DOHH2 (cell line): Measurements from ENCODE around the gene AHNAK.

Source experiments
- H3F3A ChIP-seq: fragments of 200-600 bp; sonication (generic), shearing (Covaris generic); 2 replicates; pipeline ENCODE4 v1.6.0; 2016; ENCODE audit warnings: antibody characterized with exemption, mild to moderate bottlenecking; ENCODE audit not compliant: control insufficient read depth, insufficient read depth
- H3K27ac ChIP-seq: fragments of 200-600 bp; sonication (generic); 2 replicates; pipeline ENCODE4 v1.5.1; 2014; ENCODE audit warnings: low read depth, mild to moderate bottlenecking, low read length, moderate library complexity
- H3K27me3 ChIP-seq: fragments of 200-600 bp; sonication (generic); 2 replicates; pipeline ENCODE4 v1.6.1; 2014; ENCODE audit warnings: mild to moderate bottlenecking, low read length, mixed read lengths; ENCODE audit not compliant: control insufficient read depth
- H3K36me3 ChIP-seq: fragments of 200-600 bp; sonication (generic); 2 replicates; pipeline ENCODE4 v1.6.1; 2014; ENCODE audit warnings: mild to moderate bottlenecking, low read length, moderate library complexity, mixed read lengths; ENCODE audit not compliant: control insufficient read depth
- H3K4me1 ChIP-seq: fragments of 200-600 bp; sonication (generic); 2 replicates; pipeline ENCODE4 v1.6.1; 2014; ENCODE audit warnings: mild to moderate bottlenecking, low read length, mixed read lengths; ENCODE audit not compliant: control insufficient read depth
- H3K4me2 ChIP-seq: fragments of 200-600 bp; sonication (generic); 2 replicates; pipeline ENCODE4 v1.6.0; 2014; ENCODE audit warnings: mild to moderate bottlenecking, low read length, moderate library complexity
- H3K4me3 ChIP-seq: fragments of 200-600 bp; sonication (generic); 2 replicates; pipeline ENCODE4 v1.5.1; 2014; ENCODE audit warnings: mild to moderate bottlenecking, low read length, mixed read lengths
- H3K79me2 ChIP-seq: fragments of 200-600 bp; sonication (generic); 2 replicates; pipeline ENCODE4 v1.6.1; 2014; ENCODE audit warnings: mild to moderate bottlenecking, low read length, mixed read lengths; ENCODE audit not compliant: control insufficient read depth
- H3K9me2 ChIP-seq: fragments of 200-600 bp; sonication (generic); replicated peaks from 2 replicates; pipeline ENCODE4 v1.6.1; 2014; ENCODE audit warnings: mild to moderate bottlenecking, low read length, mixed read lengths; ENCODE audit not compliant: control insufficient read depth
- H3K9me3 ChIP-seq: fragments of 200-600 bp; sonication (generic); 2 replicates; pipeline ENCODE4 v1.6.1; 2014; ENCODE audit warnings: antibody characterized with exemption, low read length, mixed read lengths; ENCODE audit not compliant: control insufficient read depth, insufficient read depth
- H4K20me1 ChIP-seq: fragments of 200-600 bp; sonication (generic); 2 replicates; pipeline ENCODE4 v1.6.0; 2014; ENCODE audit warnings: low read depth, mild to moderate bottlenecking, antibody characterized with exemption, low read length, moderate library complexity; ENCODE audit not compliant: control insufficient read depth, insufficient read depth
- EZH2phosphoT487 ChIP-seq: fragments of 200-600 bp; sonication (generic); IDR thresholded peaks from 2 replicates; pipeline ENCODE4 v1.6.1; 2017; ENCODE audit warnings: borderline replicate concordance, mild to moderate bottlenecking, antibody characterized with exemption, low read length, moderate library complexity, mixed read lengths
- TF ChIP-seq, protein P1 (sequence below): fragments of 200-600 bp; sonication (generic); IDR thresholded peaks from one replicate; pipeline ENCODE4 v1.5.1; 2014; ENCODE audit warnings: antibody characterized with exemption, mild to moderate bottlenecking, low read depth, low read length; ENCODE audit not compliant: poor library complexity, severe bottlenecking

AHNAK gene

DNA sequence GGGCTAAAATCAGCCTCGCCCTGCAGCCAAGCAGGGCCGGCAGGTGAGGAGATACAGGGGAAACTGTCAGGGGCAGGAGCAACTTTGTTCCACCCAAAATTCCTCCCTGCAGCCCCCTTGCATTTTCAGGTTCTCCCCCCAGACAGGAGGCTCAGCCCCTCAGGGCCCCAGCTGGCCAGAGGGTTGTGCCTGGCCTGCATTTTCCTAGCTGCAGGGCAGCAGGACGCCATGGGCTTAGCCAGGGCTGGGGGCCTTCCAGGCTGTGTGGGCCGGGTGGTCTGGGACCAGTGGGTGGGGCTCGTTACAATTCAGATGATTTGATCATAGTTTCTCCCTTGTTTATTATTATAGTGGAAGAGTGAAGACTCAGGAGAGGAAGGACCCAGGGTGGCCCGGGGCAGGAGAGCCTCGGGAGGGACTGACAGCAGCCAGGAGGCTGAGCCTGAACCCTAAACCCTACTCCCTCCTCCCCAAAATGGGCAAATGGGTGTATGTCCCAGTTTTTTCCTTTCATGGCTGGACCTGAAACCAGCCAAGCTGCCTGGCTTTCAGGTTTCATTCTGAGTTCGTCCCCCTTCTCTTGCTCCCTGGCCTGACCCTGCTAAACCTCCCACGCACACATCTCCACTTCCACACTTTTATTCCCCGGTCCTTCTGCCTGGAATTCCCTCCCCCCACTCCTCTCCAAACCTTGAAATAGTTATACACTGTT, 40.0 kb downstream of the AHNAK start:
- no peaks in the 10 kb centered on the region for H3K36me3 ChIP-seq
- no peak overlapping the region for H3K4me2 ChIP-seq
- no peaks in the 10 kb centered on the region for H4K20me1 ChIP-seq
- H3K4me1 ChIP-seq: no peaks in the 10 kb centered on the region
- peaks cover 11% of the 10 kb centered on the region for H3K27me3 ChIP-seq
- no peaks in the 10 kb centered on the region for H3F3A ChIP-seq
- no peaks in the 10 kb centered on the region for H3K9me2 ChIP-seq
- no peak for TF ChIP-seq EZH2phosphoT487
- TF ChIP-seq, protein P1, sequence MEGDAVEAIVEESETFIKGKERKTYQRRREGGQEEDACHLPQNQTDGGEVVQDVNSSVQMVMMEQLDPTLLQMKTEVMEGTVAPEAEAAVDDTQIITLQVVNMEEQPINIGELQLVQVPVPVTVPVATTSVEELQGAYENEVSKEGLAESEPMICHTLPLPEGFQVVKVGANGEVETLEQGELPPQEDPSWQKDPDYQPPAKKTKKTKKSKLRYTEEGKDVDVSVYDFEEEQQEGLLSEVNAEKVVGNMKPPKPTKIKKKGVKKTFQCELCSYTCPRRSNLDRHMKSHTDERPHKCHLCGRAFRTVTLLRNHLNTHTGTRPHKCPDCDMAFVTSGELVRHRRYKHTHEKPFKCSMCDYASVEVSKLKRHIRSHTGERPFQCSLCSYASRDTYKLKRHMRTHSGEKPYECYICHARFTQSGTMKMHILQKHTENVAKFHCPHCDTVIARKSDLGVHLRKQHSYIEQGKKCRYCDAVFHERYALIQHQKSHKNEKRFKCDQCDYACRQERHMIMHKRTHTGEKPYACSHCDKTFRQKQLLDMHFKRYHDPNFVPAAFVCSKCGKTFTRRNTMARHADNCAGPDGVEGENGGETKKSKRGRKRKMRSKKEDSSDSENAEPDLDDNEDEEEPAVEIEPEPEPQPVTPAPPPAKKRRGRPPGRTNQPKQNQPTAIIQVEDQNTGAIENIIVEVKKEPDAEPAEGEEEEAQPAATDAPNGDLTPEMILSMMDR: no peak
- no peak overlapping the region for H3K27ac ChIP-seq
- no peak overlapping the region for H3K4me3 ChIP-seq
- H3K9me3 ChIP-seq: no peaks in the 10 kb centered on the region
- H3K79me2 ChIP-seq: no peaks in the 10 kb centered on the region

DNA sequence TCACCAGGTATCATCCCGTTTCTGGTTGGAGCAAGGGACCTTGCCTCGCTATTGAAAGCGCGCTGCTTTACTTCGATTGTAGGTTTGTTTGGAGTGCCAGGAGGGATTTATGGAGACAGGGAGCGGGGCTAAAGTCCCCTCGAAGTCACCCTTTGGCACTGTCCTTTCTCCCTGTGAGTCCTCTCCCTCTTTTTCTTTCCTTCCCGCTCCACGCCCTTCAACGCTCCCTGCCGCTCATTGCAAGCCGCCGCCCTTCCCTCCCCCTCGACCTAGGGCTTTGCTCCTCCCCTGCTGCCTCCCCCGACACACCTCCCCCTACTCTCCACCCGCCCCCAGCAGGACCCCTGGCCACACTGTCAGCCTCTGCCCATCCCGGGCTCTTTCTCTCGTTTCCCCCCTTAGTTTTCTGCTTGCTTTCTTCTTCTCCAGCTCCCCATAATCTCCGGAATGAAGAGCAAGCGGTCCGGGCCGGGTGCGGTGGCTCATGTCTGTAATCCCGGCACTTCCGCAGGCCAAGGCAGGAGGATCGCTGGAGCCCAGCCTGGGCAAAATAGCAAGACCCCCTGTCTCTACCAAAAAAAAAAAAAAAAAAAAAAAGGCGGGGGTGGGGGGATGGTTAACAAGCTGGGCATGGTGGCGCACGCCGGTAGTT, 41.0 kb downstream of the AHNAK start:
- H3K4me1 ChIP-seq: no peaks in the 10 kb centered on the region
- H3K36me3 ChIP-seq: no peaks in the 10 kb centered on the region
- H3K27me3 ChIP-seq: peaks cover 13% of the 10 kb centered on the region
- H3K4me3 ChIP-seq: no peak overlapping the region
- no peaks in the 10 kb centered on the region for H3K9me3 ChIP-seq
- TF ChIP-seq, protein P1: no peak
- no peak for TF ChIP-seq EZH2phosphoT487
- no peaks in the 10 kb centered on the region for H3K79me2 ChIP-seq
- no peak overlapping the region for H3K4me2 ChIP-seq
- H3F3A ChIP-seq: no peaks in the 10 kb centered on the region
- H4K20me1 ChIP-seq: no peaks in the 10 kb centered on the region
- no peaks in the 10 kb centered on the region for H3K9me2 ChIP-seq
- H3K27ac ChIP-seq: no peak overlapping the region

DNA sequence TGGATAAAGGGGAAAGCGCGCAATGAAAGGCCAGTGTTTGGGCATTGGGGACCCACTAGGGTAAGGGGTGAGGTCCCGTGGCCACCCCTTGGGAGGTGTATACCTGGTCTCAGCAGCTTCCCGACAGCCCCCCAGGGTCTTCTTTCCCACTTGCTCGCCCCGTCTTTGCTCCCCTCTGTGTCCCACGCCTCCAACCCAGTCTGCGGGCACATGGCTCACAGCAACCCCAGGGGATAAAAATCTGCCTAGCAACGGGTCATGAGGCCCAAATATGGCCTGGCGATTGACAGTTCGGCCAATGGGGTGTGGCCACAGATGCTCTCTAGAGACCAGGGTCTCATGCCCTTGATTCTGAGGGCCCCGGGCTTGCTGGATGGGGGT, 41.6 kb downstream of the AHNAK start:
- Histone ChIP-seq H3K4me2 (no peak overlapping the region), H3K36me3 (no peaks in the 10 kb centered on the region), H3F3A (no peaks in the 10 kb centered on the region), H3K27ac (no peak overlapping the region), H4K20me1 (no peaks in the 10 kb centered on the region), H3K9me3 (no peaks in the 10 kb centered on the region), H3K9me2 (no peaks in the 10 kb centered on the region), H3K79me2 (no peaks in the 10 kb centered on the region), H3K4me1 (no peaks in the 10 kb centered on the region), H3K4me3 (no peak overlapping the region), H3K27me3 (peaks cover 18% of the 10 kb centered on the region)
- no peak for TF ChIP-seq EZH2phosphoT487
- TF ChIP-seq, protein P1: no peak
